Astrocyte of the spinal cord (primary cell): ENCODE results near the gene VAMP2.

ENCODE experiments used
- DNase-seq: peaks from one replicate; pipeline ENCODE4 v3.0.0; 2011; ENCODE audit warnings: low read depth, low spot score
- H3K4me3 ChIP-seq: 2 replicates; pipeline ENCODE4 v1.5.1; 2011; ENCODE audit warnings: low read depth, mild to moderate bottlenecking, low read length, moderate library complexity
- in situ Hi-C: cut with HindIII; loops from 2 replicates; pipeline ENCODE4 v1.10.0; 2017; ENCODE audit warnings: low sequenced_read_pairs
- TF ChIP-seq, protein P1 (sequence below): IDR thresholded peaks from 2 replicates; pipeline ENCODE4 v1.5.1; 2012; ENCODE audit warnings: low read depth, mild to moderate bottlenecking, low read length, inconsistent platforms

The VAMP2 gene

DNA sequence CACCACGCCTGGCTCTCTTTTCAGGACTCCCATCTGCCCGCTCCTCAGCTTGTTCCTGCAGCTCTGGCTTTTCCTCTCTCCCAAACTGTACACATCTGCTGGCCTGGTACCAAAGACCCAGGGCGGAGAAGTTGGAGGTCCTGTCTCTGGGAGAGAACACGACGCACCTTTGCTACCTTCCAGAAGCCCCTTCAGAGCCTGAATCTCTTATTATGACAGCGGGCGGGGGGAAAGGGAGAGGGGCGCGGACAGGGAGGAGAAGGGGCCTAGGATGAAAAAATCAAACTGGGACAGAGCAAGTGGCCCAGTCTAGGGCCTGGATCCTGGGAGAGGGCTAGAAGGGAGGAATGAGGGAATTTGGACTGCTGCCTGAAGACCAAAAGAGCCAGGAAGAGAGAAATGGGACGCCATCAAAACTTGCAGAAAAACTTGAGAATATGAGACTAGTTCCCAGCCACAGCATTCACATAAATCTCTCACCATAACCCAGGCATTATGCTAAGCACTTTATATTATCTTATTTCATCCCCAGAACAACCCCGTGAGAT lies 8.1 kb downstream of the VAMP2 start:
- TF ChIP-seq, protein P1, sequence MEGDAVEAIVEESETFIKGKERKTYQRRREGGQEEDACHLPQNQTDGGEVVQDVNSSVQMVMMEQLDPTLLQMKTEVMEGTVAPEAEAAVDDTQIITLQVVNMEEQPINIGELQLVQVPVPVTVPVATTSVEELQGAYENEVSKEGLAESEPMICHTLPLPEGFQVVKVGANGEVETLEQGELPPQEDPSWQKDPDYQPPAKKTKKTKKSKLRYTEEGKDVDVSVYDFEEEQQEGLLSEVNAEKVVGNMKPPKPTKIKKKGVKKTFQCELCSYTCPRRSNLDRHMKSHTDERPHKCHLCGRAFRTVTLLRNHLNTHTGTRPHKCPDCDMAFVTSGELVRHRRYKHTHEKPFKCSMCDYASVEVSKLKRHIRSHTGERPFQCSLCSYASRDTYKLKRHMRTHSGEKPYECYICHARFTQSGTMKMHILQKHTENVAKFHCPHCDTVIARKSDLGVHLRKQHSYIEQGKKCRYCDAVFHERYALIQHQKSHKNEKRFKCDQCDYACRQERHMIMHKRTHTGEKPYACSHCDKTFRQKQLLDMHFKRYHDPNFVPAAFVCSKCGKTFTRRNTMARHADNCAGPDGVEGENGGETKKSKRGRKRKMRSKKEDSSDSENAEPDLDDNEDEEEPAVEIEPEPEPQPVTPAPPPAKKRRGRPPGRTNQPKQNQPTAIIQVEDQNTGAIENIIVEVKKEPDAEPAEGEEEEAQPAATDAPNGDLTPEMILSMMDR: no peak
- peak overlapping the region; percentile 73 for H3K4me3 ChIP-seq
- DNase-seq: no peak
- in situ Hi-C loops: no loop called here

DNA sequence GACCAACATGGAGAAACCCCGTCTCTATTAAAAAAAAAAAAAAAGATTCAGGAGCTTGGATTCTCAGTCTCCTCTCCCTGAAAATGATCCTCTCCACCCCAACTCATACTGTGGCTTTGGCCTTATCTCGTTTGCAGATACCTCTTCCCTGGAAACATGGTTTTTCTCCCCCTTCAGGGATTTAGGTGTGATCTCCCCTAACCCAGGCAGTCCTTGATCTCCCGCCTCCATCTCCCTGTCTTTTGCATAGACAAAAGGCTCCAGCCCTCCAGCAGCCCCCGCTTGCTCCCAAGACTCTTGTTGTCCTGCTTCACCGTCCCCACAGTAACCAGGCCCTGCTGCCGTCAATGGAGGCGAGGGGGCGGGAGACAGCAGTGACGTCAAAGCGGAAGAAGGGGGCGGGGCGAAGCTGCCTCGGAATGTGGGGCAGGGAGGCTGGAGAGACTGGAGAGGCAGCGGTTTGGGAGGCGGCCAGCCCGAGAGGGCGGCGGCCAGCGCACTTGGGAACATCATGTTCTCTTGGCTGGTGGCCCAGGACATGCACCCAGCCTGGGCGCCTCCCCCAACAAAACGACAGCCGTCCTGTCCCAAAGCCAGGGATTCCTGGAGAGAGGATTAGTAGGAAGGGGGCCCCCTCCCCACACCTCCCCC lies 8.7 kb downstream of the VAMP2 start:
- in situ Hi-C loops: no loop called here
- peak; percentile 100 for DNase-seq
- TF ChIP-seq, protein P1: no peak
- H3K4me3 ChIP-seq: peak overlapping the region; percentile 73

DNA sequence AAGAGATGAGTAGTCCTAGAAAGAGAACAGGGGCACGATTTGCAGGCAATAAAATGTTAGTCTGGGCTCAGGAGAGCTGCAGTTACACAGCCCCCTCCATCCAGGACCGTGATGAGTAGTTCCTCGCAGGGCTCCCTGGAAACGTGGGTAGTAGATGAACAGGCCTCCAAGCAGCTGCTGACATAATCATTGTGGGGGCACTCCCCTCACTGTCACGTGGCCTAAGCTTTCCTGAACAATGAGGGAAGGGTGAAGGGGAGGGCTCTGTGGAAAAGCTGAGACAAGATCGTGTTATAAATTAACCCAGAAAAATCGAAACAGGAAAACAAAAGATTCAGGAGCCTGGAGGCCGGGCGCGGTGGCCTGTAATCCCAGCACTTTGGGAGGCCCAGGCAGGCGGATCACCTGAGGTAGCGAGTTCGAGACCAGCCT lies 9.2 kb downstream of the VAMP2 start:
- in situ Hi-C loops: no loop called here
- peak overlapping the region; percentile 36 for H3K4me3 ChIP-seq
- TF ChIP-seq, protein P1: no peak
- DNase-seq: peak; percentile 97

DNA sequence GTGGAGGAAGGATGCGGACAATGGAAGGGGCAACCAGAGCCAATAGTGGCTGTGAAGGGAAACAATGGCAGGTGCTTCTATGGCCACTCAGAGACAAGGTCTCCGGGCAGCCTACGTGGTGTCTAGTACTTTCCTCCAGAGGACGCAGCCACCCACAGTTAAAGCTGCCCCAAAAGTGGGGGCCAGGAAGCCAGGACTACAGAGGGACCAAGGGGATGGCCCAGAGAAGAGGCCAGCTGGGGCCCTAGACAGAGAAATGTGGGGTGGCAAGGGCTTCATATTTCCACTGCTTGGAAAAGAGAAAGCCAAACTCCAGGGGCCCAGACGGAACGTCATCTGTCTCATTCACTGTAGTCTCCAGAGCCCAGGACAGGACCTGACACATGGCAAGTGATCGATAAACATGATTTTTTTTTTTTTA lies 9.7 kb downstream of the VAMP2 start:
- H3K4me3 ChIP-seq: peak overlapping the region; percentile 93
- in situ Hi-C loops: no loop called here
- TF ChIP-seq, protein P1: no peak
- no peak for DNase-seq

DNA sequence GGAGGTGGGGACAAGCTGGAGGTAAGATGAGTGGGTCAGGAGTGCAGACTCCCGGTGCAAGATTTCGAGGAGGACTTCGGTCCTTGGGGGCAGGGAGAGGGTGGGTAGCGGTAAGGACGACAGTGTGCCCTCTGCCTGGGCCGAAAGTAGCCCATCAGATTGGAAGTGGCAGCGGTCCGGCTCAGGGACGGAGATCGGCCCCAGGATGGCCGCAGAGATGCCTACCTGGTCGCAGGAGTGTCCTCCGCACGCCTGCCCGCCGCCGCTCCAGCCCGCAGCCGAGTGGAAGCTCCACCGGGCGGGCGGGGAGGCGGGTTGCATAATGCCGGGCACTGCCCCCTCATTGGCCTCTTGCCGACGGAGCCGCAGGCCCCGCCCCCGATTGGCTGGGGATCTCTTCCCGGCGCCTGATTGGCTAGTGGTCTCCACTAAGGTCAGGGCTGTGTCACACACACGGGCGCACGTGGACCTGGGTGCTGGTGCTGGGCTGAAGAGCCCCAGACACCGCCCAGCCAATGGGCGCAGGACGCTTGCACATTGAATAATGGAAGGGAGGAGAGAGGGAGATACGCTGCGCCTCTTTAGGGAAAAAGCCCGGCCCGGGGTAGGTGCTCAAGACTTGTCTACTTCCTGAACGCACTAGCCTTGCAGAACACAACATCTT lies 10.5 kb downstream of the VAMP2 start, which contains the start of gene PER1:
Gene PER1 (minus strand): TSS at position 293 of the 664 bp plus-strand sequence. CDS start 1,698 bp downstream, outside the sequence.
- H3K4me3 ChIP-seq: peak within 1 kb of the TSS; percentile 93
- DNase-seq: peak; percentile 97
- TF ChIP-seq, protein P1: no peak
- in situ Hi-C loops: no loop called here

DNA sequence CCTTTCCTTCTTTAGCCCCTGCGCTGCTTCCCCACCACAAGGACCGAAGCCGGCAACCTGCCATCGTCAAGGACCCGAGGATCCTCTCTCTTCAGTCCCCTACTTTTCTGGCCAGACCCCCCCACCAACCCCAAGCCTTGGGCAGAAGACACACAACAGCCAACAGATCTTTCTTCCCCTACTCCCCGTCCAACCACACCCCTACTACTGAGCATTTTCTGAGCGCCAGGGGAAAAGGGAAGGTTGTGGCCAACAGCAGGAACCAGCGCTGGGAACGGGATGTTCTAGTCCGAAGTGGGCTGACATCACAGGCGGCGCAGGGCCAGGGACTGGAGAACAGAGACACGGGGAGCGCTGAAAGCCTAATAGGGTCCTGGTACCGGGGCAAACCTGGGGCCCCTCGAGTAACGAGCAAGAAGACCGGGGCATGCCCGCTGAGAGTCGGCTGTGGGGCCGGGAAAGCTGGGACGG lies 11.1 kb downstream of the VAMP2 start:
- peak overlapping the region; percentile 93 for H3K4me3 ChIP-seq
- in situ Hi-C loops: no loop called here
- TF ChIP-seq, protein P1: no peak
- DNase-seq: peak; percentile 71
